ENCODE measurements around the gene EHD1. TPM values are rescaled to one million over a fixed set of nuclear protein-coding genes. Genes with fewer than 3 reads are reported as not detected.

The EHD1 gene
- polyA plus RNA-seq, 2 of the 4 experiments (the other 2 are of a cell fraction) = 25.9 to 37.8 TPM

DNA sequence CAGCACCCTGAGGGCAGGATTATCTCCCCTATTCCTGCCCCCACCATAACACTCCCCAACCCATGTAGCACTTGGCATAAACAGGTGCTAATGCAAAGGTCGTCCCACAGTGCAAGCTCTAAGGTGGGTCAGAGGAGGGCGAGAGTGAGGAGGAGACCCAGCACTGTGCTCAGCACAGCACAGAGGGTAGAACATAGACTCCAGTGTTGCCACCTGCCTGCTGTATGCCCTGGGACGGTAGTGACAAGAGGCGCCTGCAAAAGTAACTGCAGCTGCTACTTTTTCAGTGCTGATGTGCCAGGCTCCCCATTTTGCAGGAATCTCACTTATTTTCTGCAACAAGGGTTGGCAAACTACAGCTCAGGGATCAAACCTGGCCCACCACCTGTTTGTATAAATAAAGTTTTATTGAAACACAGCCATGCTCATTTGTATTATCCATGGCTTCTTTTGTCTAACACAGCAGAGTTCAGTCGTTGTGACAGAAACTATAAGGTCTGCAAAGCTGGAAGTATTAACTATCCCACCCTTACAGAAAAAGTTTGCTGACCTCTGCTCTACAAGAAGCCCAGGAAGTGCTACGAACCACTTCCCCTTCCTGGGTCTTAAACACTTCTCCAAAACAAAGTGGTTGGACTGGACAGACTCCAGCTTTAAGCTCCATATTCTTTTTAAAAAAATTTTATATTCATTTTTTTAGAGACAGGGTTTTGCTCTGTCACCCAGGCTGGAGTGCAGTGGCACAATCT lies 17.0 kb downstream of the EHD1 start:
- H3K27ac ChIP-seq = peak overlapping the region in 1 of 2 experiments; percentile 53; a peak in 3 of 6 replicates
- ATAC-seq (no peak), DNase-seq (ENCODE audit: low read depth in 1 of 2, low spot score in 1 of 2) (no peak), FAIRE-seq (no peak)
- no peak overlapping the region for H3K4me2 ChIP-seq
- no peak overlapping the region for H3K4me3 ChIP-seq
- CTCF ChIA-PET = interaction anchor here (1.3 to 39.4 kb wide), 6 partner anchors 0 to 153 kb away, joined by 3 to 1607 read pairs (median 234); partner anchors contain the start of genes ARL2, CDC42BPG, EHD1 and RASGRP2
- POLR2A ChIA-PET = no interaction called here
- H3K4me1 ChIP-seq = peaks cover 47% of the 10 kb centered on the region
- 76% methylated on average over 6 of the region's 6 CpGs for WGBS (ENCODE audit: missing lambda C conversion rate)
- no peaks in the 10 kb centered on the region for H3K9me3 ChIP-seq
- TF ChIP-seq HOXB5 (CRISPR knock-in tag; IDR thresholded peaks at IDR 0.05) (no peak), KDM1A (IDR thresholded peaks at IDR 0.05; ENCODE audit: low read depth) (no peak), JUNB (IDR thresholded peaks at IDR 0.05) (no peak), ESRRA (IDR thresholded peaks at IDR 0.05; ENCODE audit: borderline replicate concordance, low read length) (no peak), RNF2 (IDR thresholded peaks at IDR 0.05; ENCODE audit: borderline replicate concordance, low read depth) (no peak), SREBF2 (IDR thresholded peaks at IDR 0.05) (no peak), MAZ (IDR thresholded peaks at IDR 0.05; ENCODE audit: borderline replicate concordance, low read depth, low read length) (no peak), HDAC2 (IDR thresholded peaks at IDR 0.05) (no peak), JUN (IDR thresholded peaks at IDR 0.05) (no peak), TP53 (CRISPR knock-in tag; IDR thresholded peaks at IDR 0.05) (no peak), HEYL (CRISPR knock-in tag; IDR thresholded peaks at IDR 0.05) (no peak), RAD21 (conservative IDR thresholded peaks at IDR 0.05 in 1 of 2, IDR thresholded peaks at IDR 0.05 in 1 of 2) (no peak)

DNA sequence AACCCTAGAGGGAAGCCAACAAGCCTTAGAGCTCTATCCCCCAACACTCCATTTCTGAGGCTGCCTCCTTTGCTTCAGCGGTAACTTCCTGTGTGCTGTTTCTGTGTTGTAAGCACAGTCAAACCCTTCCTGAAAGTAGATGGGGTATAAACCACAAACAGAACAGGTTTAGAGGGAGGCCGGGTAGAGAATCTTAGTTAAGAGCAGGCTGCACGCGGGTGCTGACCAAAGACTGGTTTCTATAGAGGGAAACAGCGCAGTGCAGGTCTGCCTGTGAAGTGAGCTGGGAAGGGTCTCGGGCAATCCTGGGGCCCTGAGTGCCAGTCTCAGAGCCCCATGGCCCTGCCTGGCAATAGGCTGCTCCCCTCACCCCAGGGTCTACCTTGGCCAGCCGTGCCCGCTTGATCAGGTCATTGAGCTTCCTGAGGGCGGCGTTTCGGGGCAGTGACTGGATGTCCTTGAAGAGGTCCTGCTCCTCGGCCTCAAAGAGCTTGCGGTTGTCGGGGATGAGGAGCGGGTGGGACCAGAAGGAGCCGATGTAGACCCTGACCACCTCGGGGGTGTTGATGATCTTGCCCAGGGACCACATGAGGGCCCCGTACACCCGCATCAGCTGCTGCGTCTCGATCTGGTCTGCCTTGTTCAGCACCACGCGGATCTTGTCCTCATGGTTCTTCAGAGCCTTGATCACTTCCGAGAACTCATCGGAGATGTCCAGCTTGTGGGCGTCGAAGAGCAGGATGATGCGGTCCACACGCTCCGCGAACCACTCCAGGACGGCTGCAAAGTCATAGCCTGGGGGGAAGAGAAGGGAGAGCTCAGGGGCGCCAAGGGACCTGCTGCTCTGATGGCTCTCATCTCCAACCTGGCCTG lies 18.6 kb downstream of the EHD1 start:
- H3K4me1 ChIP-seq = peaks cover 48% of the 10 kb centered on the region

More for the DNA sequence above, 18.6 kb downstream of the EHD1 start:
- peak overlapping the region in 1 of 2 experiments; percentile 62; a peak in 2 of 6 replicates for H3K27ac ChIP-seq
- H3K4me2 ChIP-seq = no peak overlapping the region
- ATAC-seq = no peak
- POLR2A ChIA-PET = interaction anchor here (2.0 kb wide), 1 partner anchor 18 kb away, joined by 6 read pairs; no protein-coding TSS in a partner anchor
- TF ChIP-seq PHF8 (IDR thresholded peaks at IDR 0.05; ENCODE audit: borderline replicate concordance, low read depth) = no peak
- TF ChIP-seq CHD4 (IDR thresholded peaks at IDR 0.05; ENCODE audit: borderline replicate concordance) = no peak
- no peak for TF ChIP-seq GATA3 (IDR thresholded peaks at IDR 0.05; ENCODE audit: borderline replicate concordance)
- TF ChIP-seq SMC3 (IDR thresholded peaks at IDR 0.05) = no peak
- TF ChIP-seq ZFP36 (IDR thresholded peaks at IDR 0.05; ENCODE audit: borderline replicate concordance, partially characterized antibody) = no peak
- TF ChIP-seq, protein P1, sequence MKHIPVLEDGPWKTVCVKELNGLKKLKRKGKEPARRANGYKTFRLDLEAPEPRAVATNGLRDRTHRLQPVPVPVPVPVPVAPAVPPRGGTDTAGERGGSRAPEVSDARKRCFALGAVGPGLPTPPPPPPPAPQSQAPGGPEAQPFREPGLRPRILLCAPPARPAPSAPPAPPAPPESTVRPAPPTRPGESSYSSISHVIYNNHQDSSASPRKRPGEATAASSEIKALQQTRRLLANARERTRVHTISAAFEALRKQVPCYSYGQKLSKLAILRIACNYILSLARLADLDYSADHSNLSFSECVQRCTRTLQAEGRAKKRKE (CRISPR knock-in tag; IDR thresholded peaks at IDR 0.05; ENCODE audit: low read depth) = no peak
- TF ChIP-seq EP300 (IDR thresholded peaks at IDR 0.05) = no peak
- TF ChIP-seq, protein P2, sequence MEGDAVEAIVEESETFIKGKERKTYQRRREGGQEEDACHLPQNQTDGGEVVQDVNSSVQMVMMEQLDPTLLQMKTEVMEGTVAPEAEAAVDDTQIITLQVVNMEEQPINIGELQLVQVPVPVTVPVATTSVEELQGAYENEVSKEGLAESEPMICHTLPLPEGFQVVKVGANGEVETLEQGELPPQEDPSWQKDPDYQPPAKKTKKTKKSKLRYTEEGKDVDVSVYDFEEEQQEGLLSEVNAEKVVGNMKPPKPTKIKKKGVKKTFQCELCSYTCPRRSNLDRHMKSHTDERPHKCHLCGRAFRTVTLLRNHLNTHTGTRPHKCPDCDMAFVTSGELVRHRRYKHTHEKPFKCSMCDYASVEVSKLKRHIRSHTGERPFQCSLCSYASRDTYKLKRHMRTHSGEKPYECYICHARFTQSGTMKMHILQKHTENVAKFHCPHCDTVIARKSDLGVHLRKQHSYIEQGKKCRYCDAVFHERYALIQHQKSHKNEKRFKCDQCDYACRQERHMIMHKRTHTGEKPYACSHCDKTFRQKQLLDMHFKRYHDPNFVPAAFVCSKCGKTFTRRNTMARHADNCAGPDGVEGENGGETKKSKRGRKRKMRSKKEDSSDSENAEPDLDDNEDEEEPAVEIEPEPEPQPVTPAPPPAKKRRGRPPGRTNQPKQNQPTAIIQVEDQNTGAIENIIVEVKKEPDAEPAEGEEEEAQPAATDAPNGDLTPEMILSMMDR (IDR thresholded peaks at IDR 0.05) = no peak
- no peak for TF ChIP-seq KDM5A (IDR thresholded peaks at IDR 0.05)
- TF ChIP-seq ZSCAN20 (CRISPR knock-in tag; IDR thresholded peaks at IDR 0.05) = no peak
- no peak for TF ChIP-seq TFCP2L1 (CRISPR knock-in tag; IDR thresholded peaks at IDR 0.05)
- TF ChIP-seq, protein P3, sequence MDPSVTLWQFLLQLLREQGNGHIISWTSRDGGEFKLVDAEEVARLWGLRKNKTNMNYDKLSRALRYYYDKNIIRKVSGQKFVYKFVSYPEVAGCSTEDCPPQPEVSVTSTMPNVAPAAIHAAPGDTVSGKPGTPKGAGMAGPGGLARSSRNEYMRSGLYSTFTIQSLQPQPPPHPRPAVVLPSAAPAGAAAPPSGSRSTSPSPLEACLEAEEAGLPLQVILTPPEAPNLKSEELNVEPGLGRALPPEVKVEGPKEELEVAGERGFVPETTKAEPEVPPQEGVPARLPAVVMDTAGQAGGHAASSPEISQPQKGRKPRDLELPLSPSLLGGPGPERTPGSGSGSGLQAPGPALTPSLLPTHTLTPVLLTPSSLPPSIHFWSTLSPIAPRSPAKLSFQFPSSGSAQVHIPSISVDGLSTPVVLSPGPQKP (IDR thresholded peaks at IDR 0.05; ENCODE audit: low read depth, low read length) = no peak
- TF ChIP-seq TP53 (CRISPR knock-in tag; IDR thresholded peaks at IDR 0.05) = no peak
- TF ChIP-seq CBX8 (IDR thresholded peaks at IDR 0.05) = no peak
- no peak for TF ChIP-seq SREBF2 (IDR thresholded peaks at IDR 0.05)
- TF ChIP-seq BHLHE40 (IDR thresholded peaks at IDR 0.05; ENCODE audit: low read depth, low read length) = no peak
- TF ChIP-seq KDM1A (IDR thresholded peaks at IDR 0.05; ENCODE audit: low read depth) = no peak
- no peaks in the 10 kb centered on the region for H3K9me3 ChIP-seq
- no peak overlapping the region for H3K4me3 ChIP-seq
- CTCF ChIA-PET = interaction anchor here (20.2 to 39.4 kb wide), 3 partner anchors 1 to 27 kb away, joined by 462 to 1607 read pairs (median 462); partner anchors contain the start of genes CDC42BPG and EHD1
- no peak for DNase-seq (ENCODE audit: low read depth in 1 of 2, low spot score in 1 of 2)
- WGBS (ENCODE audit: missing lambda C conversion rate) = 91% methylated on average over 33 of the region's 33 CpGs
- no peak for FAIRE-seq

All from A549 (cell line).